Peyer's patch (tissue), 4 donors: ENCODE results near the gene ANXA5. TPM values are rescaled to one million over a fixed set of nuclear protein-coding genes. Genes with fewer than 3 reads are reported as not detected.

Experiments used
- DNase-seq, 3 donors: peaks; one replicate each; pipeline ENCODE4 v3.0.0-alpha.2; 2017 to 2019
- H3K27ac ChIP-seq, 4 donors: fragments of 200-600 bp; sonication (generic); one replicate each; pipeline ENCODE4 v1.5.1; 2016 to 2019
- H3K27me3 ChIP-seq, 2 donors: fragments of 200-600 bp; sonication (generic); one replicate each; pipeline ENCODE4 v1.5.1; 2019
- H3K36me3 ChIP-seq, 3 donors: fragments of 200-600 bp; sonication (generic); one replicate each; pipeline ENCODE4 v1.5.1; 2016 to 2019
- H3K4me1 ChIP-seq, 4 donors: fragments of 200-600 bp; sonication (generic); one replicate each; pipeline ENCODE4 v1.5.1; 2016 to 2019
- H3K4me3 ChIP-seq, 4 donors: fragments of 200-600 bp; sonication (generic); 1 replicate in 3 of 4; 2 replicates in 1 of 4; pipeline ENCODE4 v1.5.1; 2016 to 2019; ENCODE audit warnings: mild to moderate bottlenecking in 1 of 4
- H3K9me3 ChIP-seq, 4 donors: fragments of 200-600 bp; sonication (generic); one replicate each; pipeline ENCODE4 v1.5.1; 2016 to 2019; ENCODE audit warnings: mild to moderate bottlenecking in 1 of 4
- POLR2A ChIP-seq, 2 donors: fragments of 450-650 bp; IDR thresholded peaks; one replicate each; pipeline ENCODE4 v1.5.1; 2017; ENCODE audit warnings: antibody characterized with exemption in 2 of 2, mild to moderate bottlenecking in 2 of 2, moderate library complexity in 2 of 2
- total RNA-seq, 4 donors: library from RNA; depleted of rRNA; stranded (reverse); fragments of >200 nt; gene quantifications; one replicate each; pipeline ENCODE4 v1.1.0, GENCODE V29; 2016
- TF ChIP-seq, protein P1 (sequence below), 6 experiments: fragments of 450-650 bp in 4 of 6; fragments of 200-600 bp in 2 of 6; sonication (generic) in 1 of 6; IDR thresholded peaks; one replicate each; pipeline ENCODE4 v1.5.1; 2017 to 2019; ENCODE audit warnings: antibody characterized with exemption in 6 of 6, mild to moderate bottlenecking in 3 of 6, moderate library complexity in 1 of 6

ANXA5 gene
- total RNA-seq, 4 donors from 2014 or later = 39.1 to 188 (median 49.4) TPM

GRCh38 chr4:121698236-121698671, 1.5 kb upstream of the ANXA5 start:
- TF ChIP-seq, protein P1, sequence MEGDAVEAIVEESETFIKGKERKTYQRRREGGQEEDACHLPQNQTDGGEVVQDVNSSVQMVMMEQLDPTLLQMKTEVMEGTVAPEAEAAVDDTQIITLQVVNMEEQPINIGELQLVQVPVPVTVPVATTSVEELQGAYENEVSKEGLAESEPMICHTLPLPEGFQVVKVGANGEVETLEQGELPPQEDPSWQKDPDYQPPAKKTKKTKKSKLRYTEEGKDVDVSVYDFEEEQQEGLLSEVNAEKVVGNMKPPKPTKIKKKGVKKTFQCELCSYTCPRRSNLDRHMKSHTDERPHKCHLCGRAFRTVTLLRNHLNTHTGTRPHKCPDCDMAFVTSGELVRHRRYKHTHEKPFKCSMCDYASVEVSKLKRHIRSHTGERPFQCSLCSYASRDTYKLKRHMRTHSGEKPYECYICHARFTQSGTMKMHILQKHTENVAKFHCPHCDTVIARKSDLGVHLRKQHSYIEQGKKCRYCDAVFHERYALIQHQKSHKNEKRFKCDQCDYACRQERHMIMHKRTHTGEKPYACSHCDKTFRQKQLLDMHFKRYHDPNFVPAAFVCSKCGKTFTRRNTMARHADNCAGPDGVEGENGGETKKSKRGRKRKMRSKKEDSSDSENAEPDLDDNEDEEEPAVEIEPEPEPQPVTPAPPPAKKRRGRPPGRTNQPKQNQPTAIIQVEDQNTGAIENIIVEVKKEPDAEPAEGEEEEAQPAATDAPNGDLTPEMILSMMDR (IDR thresholded peaks at IDR 0.05) = no peak
- TF ChIP-seq POLR2A (IDR thresholded peaks at IDR 0.05) = no peak
- Histone ChIP-seq H3K27ac (peak overlapping the region in 1 of 4 donors; percentile 95), H3K4me3 (no peak overlapping the region), H3K9me3 (no peaks in the 10 kb centered on the region), H3K4me1 (peaks cover 0 to 10% (median 2%) of the 10 kb centered on the region in 4 donors), H3K36me3 (no peaks in the 10 kb centered on the region), H3K27me3 (no peaks in the 10 kb centered on the region)
- DNase-seq = no peak

DNA sequence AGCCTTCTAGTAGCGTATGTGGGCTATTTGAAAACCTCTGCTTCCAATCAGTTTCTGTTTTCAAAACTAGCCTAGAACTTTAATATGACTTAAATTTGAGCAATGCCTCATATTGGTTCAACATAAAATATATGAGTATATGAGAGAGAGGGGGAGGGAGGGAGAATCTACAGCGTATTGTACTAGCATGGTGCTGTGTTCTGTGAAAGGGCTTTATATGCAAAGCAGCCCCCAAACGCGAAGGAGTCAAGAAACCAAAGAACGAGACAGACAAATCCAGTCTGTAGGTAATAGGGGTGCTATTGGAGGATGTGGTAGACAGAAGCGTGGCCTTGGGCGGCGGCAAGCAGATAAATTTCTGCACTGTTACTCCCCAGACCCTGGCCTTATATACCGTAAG, 784 bp upstream of the ANXA5 start:
- peak in 2 of 3 donors; percentile 47 for DNase-seq
- peak overlapping the region; percentile 86 to 96 (median 92) for H3K4me3 ChIP-seq

GRCh38 chr4:121696170-121696580, 605 bp downstream of the ANXA5 start:
- Histone ChIP-seq H3K36me3 (no peaks in the 10 kb centered on the region), H3K27ac (peak overlapping the region; percentile 85 to 95 (median 92)), H3K4me3 (peak overlapping the region; percentile 86 to 96 (median 92)), H3K9me3 (no peaks in the 10 kb centered on the region), H3K4me1 (peaks cover 0 to 19% (median 2%) of the 10 kb centered on the region in 4 donors), H3K27me3 (no peaks in the 10 kb centered on the region)
- peak; percentile 67 to 87 (median 76) for DNase-seq
- TF ChIP-seq POLR2A (IDR thresholded peaks at IDR 0.05) = no peak
- TF ChIP-seq, protein P1 (IDR thresholded peaks at IDR 0.05) = peak in 1 of 6 experiments; percentile 42

More for the DNA sequence above, 784 bp upstream of the ANXA5 start:
- Histone ChIP-seq H3K27ac (peak overlapping the region; percentile 85 to 95 (median 92)), H3K27me3 (no peaks in the 10 kb centered on the region), H3K9me3 (no peaks in the 10 kb centered on the region), H3K4me1 (peaks cover 0 to 16% (median 2%) of the 10 kb centered on the region in 4 donors), H3K36me3 (no peaks in the 10 kb centered on the region)
- TF ChIP-seq POLR2A (IDR thresholded peaks at IDR 0.05) = no peak
- TF ChIP-seq, protein P1 (IDR thresholded peaks at IDR 0.05) = no peak

GRCh38 chr4:121693886-121694285, 2.9 kb downstream of the ANXA5 start:
- Histone ChIP-seq H3K27ac (no peak overlapping the region), H3K36me3 (no peaks in the 10 kb centered on the region), H3K4me3 (no peak overlapping the region), H3K9me3 (no peaks in the 10 kb centered on the region), H3K27me3 (no peaks in the 10 kb centered on the region), H3K4me1 (peaks cover 0 to 30% (median 2%) of the 10 kb centered on the region in 4 donors)
- no peak for TF ChIP-seq POLR2A (IDR thresholded peaks at IDR 0.05)
- TF ChIP-seq, protein P1 (IDR thresholded peaks at IDR 0.05) = no peak
- DNase-seq = no peak

GRCh38 chr4:121693450-121693849, 3.3 kb downstream of the ANXA5 start:
- Histone ChIP-seq H3K36me3 (no peaks in the 10 kb centered on the region), H3K9me3 (no peaks in the 10 kb centered on the region), H3K27me3 (no peaks in the 10 kb centered on the region), H3K4me1 (peaks cover 0 to 30% (median 2%) of the 10 kb centered on the region in 4 donors), H3K27ac (no peak overlapping the region), H3K4me3 (no peak overlapping the region)
- TF ChIP-seq, protein P1 (IDR thresholded peaks at IDR 0.05) = no peak
- TF ChIP-seq POLR2A (IDR thresholded peaks at IDR 0.05) = no peak
- DNase-seq = no peak
